Esophagus squamous epithelium (tissue), 4 donors: Measurements from ENCODE around the gene GGACT.

ENCODE experiments used
- POLR2A ChIP-seq, 4 donors: fragments of 450-650 bp; IDR thresholded peaks; one replicate each; pipeline ENCODE4 v1.6.1; 2017; ENCODE audit warnings: antibody characterized with exemption in 4 of 4, mild to moderate bottlenecking in 4 of 4, moderate library complexity in 3 of 4
- TF ChIP-seq, protein P1 (sequence below), 6 experiments: fragments of 450-650 bp in 4 of 6; fragments of 200-600 bp in 2 of 6; sonication (generic) in 2 of 6; IDR thresholded peaks; one replicate each; pipeline ENCODE4 v1.5.1; 2016 to 2019; ENCODE audit warnings: antibody characterized with exemption in 6 of 6, mild to moderate bottlenecking in 4 of 6, moderate library complexity in 4 of 6

DNA sequence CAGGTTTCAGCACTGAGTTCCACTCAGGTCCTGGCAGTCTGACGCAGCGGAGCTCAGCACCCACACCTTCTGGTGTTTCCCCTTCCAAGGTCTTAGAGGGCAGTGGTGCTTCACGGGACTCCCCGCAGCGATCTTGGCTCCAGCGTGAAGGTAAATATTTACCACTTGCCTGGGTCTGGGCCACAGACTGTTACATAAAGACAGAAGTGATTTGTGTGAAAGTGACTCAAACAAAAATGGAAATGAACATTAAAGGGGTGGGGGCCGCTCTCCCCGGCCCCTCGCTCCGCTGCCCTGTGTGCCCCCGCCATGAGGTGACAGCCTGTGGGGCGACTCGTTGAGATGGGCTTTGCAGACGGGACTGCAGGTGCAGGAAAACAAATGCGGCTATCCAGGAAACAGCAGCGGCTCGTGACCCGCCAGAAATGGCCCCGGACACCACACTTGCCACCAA, 55.0 kb downstream of the GGACT start:
- TF ChIP-seq, protein P1, sequence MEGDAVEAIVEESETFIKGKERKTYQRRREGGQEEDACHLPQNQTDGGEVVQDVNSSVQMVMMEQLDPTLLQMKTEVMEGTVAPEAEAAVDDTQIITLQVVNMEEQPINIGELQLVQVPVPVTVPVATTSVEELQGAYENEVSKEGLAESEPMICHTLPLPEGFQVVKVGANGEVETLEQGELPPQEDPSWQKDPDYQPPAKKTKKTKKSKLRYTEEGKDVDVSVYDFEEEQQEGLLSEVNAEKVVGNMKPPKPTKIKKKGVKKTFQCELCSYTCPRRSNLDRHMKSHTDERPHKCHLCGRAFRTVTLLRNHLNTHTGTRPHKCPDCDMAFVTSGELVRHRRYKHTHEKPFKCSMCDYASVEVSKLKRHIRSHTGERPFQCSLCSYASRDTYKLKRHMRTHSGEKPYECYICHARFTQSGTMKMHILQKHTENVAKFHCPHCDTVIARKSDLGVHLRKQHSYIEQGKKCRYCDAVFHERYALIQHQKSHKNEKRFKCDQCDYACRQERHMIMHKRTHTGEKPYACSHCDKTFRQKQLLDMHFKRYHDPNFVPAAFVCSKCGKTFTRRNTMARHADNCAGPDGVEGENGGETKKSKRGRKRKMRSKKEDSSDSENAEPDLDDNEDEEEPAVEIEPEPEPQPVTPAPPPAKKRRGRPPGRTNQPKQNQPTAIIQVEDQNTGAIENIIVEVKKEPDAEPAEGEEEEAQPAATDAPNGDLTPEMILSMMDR (IDR thresholded peaks at IDR 0.05), result no peak
- TF ChIP-seq POLR2A (IDR thresholded peaks at IDR 0.05), result no peak
